HG03159 (cell line): ENCODE measurements around the gene PI4KA.
"Not testable (repeated sequence)": the region's sequence is repeated elsewhere in the genome, so short reads cannot be mapped to it uniquely, and the experiment has no call there.

Experiments used
- ATAC-seq: cut with Tn5 transposase; IDR thresholded peaks from one replicate; pipeline ENCODE4 v1.9.1; 2021; ENCODE audit warnings: mild to moderate bottlenecking, moderate library complexity; ENCODE audit not compliant: unreplicated experiment

PI4KA gene

DNA sequence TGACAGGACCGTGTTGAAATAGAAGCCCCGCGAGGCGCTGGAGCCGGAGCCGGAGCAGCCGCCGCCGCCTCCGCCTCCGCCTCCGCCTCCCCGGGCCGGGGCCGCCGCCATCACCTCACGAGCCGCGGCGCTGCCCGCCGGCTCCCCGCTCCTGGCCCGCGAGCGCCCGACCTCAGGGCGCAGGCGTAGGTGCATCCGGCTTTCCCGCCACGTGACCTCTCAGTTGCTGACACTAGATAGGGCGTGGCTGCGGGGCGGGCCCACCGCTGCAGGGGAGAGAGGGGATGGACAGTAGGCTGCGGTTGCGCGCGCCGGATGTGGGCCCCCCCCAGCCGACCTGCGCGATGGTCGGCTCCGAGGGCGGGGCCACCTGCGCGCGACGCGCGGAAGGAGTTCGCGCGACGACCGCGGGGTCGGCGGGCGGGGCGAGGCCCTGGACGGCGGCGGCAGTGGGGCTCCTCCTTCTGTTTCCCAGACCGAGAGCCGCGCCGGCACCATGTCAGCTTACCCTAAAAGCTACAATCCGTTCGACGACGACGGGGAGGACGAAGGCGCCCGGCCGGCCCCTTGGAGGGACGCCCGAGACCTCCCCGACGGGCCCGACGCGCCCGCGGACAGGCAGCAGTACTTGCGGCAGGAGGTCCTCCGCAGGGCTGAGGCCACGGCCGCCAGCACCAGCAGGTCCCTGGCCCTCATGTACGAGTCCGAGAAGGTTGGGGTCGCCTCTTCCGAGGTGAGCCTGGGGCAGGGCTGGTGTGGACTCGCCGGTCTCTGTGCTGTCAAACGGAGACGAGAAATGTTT, at the start of gene PI4KA, which contains the start of gene SNAP29:
Gene PI4KA (minus strand): TSS at position 197 of the 802 bp plus-strand sequence. CDS start 86 bp downstream, at position 111.
Gene SNAP29 (plus strand): TSS at position 393 of the 802 bp plus-strand sequence. CDS start 104 bp downstream, at position 497.
- peak; percentile 92 for ATAC-seq

DNA sequence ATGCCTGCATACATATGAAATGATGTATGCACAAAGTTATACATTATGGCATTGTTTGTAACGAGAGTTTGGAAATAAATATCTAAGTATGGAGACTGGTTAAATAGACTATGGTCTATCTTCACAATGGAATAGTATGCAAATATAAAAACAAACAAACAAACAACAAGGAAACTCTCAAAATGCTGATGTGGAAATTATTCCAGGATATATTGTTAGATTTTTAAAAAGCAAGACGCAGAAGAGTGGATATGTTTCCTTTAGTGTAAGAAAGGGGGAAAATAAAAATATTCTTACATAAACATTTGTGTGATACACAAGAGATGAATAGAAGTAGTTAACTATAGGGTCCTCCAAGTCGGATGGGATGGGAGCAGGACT, 47.8 kb upstream of the PI4KA start:
- no peak for ATAC-seq

DNA sequence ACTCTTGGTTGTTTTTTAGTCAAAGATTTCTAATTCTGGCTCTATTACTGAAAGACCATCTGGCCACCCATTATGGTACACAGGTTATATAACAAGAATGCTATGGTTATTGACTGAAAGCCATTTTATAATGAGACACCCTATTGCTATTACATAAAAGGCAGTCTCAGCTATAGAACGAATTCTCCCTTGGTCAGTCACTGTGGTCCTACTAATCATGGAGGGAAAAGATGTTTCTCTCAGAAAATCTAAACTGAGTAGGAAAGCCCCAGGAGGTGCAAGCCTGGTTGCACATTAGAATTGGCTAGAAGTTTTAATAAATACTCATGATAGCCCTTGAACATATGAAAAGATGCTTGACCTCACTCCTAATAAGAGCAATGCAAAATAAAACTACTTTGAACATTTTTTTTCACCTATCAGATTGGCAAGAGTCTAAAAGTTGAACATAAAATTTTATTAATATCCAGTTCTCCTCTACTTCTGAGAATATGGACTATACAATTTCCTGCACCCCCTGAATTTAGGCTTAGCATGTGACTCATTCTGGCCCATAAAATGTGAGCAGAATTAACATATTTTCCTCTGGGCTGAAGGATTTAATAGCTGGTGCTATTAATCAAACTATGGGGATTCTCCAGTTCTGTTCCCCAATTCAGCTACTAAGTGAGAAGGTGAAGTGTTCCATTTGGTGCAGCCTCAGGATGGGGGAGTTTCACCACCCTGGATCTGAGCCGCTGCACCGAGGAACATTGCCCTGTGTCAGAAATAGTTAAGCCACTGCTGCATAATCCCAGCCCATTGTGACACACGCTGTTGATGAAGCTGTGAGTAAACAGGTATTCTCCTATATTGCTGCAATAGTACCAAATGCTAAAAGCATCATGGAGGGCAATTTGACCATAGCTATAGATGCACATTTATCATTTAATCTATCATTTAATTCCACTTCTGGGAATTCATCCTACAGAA, 47.1 kb upstream of the PI4KA start:
- no peak for ATAC-seq

DNA sequence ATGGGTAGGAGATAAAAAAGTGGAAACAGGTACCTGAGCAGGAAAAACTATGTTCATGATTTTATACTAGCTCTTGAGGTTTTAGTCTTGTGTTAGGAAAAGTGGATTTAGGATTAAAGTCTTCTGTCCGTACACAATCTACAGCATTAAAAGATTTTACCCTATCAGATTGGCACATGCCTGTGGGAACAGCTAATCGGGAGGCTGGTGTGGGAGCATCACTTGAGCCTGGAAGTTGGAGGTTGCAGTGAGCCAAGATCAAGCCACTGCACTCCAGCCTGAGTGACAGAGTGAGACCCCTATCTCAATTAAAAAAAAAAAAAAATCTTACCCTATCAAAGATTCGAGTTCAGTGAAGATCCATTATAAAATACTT, 46.4 kb upstream of the PI4KA start:
- no peak for ATAC-seq

DNA sequence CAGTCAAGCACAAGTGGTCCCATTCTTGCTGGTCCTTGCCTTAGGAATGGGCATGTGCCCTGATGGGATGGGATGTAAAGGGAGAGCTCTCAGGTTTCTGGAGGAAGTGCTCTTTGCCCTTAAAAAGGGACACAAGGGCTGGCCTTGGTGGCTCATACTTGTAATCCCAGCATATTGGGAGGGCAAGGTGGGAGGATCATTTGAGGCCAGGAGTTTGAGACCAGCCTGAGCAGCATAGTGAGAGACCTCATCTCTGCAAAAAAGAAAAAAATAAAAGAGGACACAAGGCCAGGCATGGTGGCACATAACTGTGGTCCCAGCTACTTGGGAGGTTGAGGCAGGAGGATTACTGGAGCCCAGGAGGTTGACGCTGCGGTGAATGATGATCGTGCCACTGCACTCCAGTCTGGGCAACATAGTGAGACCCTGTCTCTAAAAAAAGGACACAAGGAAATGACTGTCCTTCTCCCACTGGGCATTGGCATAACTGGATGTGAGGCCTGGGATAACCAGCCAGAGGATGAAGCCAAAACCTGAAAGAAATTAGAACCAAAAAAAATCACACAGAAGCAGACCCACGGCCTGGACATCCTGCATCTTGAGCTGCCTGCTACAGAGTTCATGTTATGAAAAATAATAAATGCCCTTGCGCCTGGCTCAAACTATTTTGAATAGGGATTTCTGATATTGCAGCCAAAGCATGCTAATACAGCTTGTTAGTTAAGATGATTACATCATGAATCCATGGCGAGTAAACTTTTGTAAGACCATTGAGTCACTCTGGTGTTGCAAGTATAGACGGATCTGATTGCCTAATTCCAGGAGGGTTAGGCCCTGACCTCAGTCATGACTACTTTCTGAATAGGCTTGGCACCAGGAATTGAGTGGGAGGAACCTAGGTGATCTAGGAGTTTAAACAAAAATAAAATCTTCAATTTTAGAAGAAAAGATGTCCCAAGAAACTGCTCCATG, 45.7 kb upstream of the PI4KA start:
- ATAC-seq: no peak

DNA sequence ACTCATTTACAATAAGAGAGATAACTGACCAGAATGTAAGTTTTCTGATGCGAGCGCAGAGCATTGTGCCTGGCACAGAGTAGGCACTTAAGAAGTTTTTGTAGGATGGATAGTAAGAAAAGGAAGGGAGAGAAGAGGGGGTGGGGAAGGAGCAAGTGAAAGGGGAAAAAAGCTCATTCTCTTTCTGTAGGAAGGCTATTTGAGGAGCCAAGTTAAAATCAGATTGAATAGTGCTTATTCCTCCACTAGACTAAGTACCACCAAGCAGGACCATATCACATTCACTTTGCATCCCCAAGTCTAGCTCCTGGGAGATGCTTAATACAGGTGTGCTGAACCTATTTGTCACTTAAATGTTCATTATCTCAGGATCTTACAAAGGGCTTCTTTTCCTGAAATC, 44.5 kb upstream of the PI4KA start:
- no peak for ATAC-seq

DNA sequence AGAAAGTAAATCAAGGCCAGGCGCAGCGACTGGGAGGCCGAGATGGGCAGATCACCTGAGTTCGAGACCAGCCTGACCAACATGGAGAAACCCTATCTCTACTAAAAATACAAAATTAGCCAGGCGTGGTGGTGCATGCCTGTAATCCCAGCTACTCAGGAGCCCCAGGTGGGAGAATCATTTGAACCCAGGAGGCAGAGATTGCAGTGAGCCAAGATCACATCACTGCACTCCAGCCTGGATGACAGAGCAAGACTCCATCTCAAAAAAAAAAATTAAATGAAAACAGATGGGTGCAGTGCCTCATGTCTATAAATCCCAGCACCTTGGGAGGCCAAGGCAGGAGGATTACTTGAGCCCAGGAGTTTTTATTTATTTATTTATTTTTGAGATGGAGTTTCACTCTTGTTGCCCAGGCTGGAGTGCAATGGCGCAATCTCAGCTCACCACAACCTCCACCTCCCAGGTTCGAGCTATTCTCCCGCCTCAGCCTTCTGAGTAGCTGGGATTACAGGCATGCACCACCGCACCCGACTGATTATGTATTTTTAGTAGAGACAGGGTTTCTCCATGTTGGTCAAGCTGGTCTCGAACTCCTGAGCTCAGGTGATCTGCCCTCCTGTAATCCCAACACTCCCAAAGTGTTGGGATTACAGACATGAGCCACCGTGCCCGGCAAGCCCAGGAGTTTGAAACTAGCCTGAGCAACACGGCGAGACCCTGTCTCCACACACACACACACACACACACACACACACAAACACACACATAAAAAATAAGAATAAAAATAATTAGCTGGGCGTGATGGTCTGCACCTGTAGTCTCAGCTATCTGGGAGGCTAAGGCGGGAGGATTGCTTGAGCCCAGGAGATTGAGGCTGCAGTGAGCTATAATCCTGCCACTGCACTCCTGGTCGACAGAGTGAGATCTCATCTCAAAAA, 42.8 kb upstream of the PI4KA start:
- ATAC-seq: not testable (repeated sequence)

DNA sequence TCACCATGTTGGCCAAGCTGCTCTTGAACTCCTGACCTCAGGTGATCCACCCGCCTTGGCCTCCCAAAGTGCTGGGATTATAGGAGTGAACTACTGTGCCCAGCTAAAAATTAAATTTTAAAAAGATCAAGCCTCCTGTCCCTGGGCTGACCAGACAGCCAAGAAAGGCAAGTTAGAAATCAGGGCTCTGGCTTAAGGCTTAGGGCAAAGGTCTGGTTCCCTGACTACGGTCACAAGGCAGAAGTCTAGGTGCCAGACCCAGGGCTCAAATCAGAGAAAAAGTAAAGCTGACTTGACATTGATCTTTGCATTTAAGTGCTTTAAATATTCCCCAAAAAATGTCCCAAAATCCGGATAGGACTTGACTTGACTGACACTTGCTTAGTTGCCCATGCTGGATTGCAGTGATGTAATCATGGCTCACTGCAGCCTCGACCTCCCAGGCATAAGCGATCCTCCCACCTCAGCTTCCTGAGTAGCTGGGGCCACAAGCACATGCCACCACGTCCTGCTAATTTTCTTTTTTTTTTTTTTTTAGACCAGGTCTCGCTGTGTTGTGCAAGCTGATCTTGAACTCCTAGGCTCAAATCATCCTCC, 41.3 kb upstream of the PI4KA start:
- no peak for ATAC-seq

DNA sequence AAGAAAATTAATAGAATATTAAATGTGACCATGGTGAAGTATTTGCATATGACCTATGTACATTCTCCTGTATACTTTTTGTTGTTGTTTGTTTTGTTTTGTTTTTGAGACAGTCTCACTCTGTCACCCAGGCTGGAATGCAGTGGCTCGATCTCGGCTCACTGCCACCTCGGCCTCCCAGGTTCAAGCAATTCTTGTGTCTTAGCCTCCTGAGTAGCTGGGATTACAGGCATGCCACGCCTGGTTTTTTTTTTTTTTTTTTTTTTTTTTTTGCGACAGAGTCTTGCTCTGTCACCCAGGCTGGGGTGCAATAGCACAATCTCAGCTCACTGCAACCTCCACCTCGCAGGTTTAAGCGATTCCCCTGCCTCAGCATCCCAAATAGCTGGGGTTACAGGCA, 39.1 kb upstream of the PI4KA start:
- ATAC-seq: not testable (repeated sequence)

DNA sequence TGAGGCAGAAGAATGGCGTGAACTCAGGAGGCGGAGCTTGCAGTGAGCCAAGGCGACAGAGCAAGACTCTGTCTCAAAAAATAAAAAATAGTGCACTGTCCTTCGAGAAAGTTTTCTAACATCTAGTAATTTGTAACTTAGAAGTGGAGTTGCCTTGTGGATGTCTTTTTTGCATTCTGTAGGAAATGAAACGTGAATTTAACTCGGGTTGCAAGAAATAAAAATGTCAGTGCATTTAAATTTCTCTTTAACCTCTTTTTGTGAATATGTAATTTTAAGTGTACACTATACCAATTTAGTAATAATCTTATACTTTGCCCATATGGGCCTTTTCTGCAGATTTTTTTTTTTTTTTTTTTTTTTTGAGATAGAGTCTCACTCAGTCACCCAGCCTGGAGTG, 32.4 kb upstream of the PI4KA start:
- ATAC-seq: no peak

DNA sequence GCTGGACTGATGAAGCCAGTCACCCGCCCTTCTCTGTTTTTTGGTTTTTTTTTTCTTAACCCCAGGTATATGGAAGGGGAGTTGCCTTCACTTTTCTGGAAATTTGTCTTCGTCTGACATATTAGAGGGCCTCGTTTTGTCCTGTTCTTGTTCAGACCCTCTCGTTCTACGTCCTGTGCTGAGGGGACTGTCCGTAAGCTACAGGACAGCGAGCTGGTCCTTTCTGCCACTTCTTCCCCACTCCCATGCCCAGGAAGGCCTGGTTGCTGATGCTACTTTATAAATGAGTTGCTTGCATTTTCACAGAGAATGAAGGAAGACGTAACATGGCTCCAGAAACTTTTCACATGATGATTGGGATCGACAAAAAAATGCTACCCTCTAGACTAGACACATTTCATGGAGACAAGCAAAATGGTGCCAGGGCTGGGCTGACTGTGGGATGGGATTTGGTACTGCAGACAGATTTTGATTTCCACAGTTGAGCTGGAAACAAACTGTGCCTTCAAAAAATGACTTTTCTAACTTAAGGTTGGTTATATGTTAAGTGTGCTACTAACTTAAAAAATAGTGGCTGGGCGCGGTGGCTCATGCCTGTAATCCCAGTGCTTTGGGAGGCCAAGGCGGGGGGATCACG, 31.4 kb upstream of the PI4KA start:
- no peak for ATAC-seq

DNA sequence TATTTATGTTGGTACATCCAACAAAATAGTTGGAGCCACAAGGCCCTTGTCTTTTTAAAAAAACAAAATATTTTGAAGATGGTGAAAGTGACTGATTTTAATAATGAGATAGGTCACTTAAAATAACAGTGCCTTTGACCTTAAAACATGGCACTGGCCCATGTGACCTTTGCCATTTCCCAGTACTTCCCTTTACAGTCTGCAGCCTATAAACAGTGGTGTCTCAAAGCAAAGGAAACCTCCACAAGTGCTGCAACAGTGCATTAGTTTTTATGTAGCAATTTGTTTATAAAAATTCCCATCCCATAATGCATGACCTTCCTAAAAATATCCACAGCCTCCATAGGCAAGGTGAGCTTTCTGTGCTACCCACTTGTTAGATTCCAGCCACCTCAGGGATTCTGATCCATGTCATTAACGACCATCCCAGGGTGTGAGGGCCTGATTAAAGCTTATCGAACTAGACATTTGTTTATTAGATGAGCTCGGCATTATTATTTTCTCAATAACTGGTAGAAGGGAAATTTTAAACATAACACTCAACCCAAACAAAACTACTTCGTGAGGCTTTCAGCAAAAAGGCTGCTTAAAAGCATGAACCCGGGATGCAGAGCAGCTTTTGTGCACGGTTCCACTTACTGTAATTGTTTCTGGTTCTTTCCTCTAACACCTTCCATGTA, 30.6 kb upstream of the PI4KA start:
- no peak for ATAC-seq

DNA sequence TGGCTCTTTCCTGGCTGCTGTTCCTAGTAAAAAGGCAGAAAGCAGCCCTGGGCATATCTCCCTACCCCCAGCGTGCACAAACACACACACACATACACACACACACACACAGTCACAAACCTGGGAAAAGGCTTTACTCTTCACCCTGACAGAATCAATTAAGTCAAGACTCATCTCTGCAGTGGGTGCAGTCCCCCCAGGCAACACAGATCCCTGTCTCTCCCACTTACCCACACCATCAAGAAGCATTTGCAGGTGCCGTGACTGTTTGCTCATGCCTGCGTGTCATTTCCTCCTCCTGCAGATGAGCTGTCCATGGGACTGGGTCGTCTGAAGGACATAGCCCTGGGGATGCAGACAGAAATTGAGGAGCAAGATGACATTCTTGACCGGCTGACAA, 28.8 kb upstream of the PI4KA start:
- ATAC-seq: no peak

DNA sequence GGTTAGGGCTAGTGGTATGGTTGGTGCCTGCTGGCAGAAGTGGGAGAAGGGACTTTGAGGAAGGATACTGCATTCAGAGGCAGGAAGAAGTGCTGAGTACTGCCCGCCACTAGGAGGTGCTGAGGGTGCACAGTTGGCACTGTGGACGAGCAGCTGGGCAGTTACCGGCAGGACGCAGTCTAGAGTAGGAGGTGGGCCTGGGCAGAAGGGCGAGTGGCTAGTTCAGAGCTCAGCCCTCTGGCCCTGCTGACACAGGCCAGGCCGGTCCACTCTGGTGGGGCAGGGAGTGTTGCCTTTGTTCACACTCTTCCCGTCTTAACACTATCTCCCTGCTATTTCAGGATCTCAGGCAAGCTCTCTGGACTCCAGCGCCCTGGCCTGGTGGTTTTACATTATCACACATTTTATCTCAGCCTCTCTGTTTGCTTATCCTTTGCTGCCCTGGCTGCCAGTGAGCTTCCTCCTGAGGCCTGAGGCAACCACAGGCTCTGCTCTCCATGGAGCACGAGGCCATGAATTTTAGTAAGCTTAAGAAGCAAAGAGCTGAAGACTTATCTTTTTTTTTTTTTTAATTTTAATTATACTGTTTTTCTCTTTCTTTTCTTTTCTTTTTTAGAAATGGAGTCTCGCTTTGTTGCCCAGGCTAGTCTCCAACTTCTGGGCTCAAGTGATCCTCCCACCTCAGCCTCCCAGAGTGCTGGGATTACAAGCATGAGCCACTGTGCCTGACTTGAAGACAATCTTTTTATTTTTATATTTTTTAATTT, 27.1 kb upstream of the PI4KA start:
- ATAC-seq: no peak

DNA sequence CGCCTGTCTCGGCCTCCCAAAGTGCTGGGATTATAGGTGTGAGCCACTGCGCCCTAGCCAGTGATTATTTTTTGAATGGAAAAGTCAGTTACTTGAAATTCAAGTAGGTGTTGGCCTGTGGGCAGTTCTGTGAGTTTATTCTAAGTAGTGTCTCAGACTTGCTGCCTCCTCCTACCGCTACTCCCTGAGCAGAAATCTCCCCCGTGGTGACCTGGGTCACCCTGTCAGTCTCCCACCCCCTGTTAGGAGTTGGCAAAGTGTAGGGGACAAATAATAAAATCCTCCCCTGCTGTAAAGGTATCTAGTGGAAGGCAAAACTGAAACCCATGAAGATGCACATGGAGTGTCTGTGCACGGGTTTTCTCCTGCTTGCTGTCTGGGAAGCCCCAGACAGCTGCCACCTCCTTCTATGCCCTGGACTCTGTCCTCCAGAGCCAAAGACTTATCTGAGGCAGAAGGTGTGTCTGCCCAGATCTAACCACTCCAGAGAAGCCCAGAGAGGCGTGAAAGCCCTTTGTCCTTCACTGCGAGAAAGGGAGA, 26.5 kb upstream of the PI4KA start:
- ATAC-seq: no peak

DNA sequence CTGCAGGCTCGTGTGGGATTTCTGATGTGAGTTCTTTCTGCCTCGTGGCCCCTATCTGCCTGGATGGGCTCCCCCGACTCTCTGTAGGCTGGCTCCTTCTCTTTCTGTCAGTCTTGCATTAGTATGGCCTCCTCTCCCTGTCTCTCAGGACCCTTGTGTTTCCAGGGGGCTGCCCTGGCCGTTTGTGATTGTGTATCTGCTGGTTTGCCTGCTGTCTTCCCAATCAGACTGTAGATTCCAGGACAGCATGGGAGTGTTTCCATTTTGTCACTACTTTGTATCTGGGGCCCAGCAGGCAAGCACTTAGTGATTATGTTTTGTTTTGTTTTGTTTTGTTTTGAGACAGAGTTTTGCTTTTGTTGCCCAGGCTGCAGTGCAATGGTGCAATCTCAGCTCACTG, 25.8 kb upstream of the PI4KA start:
- no peak for ATAC-seq

DNA sequence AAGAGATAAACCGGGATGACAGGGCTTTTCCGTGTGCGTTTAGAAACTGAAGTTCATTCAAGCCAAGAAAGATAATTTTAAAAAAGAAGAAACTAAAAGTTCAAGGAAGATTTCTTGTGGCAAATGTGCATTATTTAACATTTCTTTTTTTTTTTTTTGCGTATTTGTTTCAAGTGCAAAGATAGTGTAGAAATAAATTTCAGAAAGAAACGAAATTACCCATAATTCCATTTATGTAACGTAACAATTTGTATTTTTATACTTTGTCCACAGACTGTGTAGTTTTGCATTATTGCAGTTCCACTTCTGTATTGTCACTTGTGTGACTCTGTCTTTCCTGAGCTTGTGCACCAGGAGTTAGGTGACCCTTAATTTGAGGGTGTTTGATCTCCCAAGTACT, 24.2 kb upstream of the PI4KA start:
- no peak for ATAC-seq
